Body of pancreas (tissue), 4 donors: ENCODE data around the gene ADAMTS5.

Source experiments
- CTCF ChIP-seq, 7 experiments: fragments of 450-650 bp in 4 of 7; fragments of 200-600 bp in 3 of 7; sonication (generic) in 3 of 7; IDR thresholded peaks; one replicate each; pipeline ENCODE4 v1.5.1; 2016 to 2019; ENCODE audit warnings: antibody characterized with exemption in 7 of 7
- POLR2A ChIP-seq, 3 donors: fragments of 450-650 bp; IDR thresholded peaks; one replicate each; pipeline ENCODE4 v1.6.1; 2016; ENCODE audit warnings: antibody characterized with exemption in 3 of 3, mild to moderate bottlenecking in 2 of 3

- no peak for TF ChIP-seq CTCF (IDR thresholded peaks at IDR 0.05)
- no peak for TF ChIP-seq POLR2A (IDR thresholded peaks at IDR 0.05)
These were observed 83.1 kb downstream of the ADAMTS5 start for GRCh38 chr21:26883768-26884167.
